Mucosa of rectum (tissue), 2 donors: Measurements from ENCODE around the gene PTPN22.

Source experiments
- H3K27ac ChIP-seq, 2 donors: one replicate each; pipeline ENCODE4 v1.7.0; 2013; ENCODE audit warnings: inconsistent platforms in 2 of 2, low read depth in 2 of 2, low read length in 2 of 2
- H3K27me3 ChIP-seq, 2 donors: one replicate each; pipeline ENCODE4 v1.7.0; 2013; ENCODE audit warnings: low read length in 2 of 2; ENCODE audit not compliant: control insufficient read depth in 2 of 2, insufficient read depth in 2 of 2
- H3K36me3 ChIP-seq, 2 donors: one replicate each; pipeline ENCODE4 v1.7.0; 2013; ENCODE audit warnings: low read length in 2 of 2; ENCODE audit not compliant: control insufficient read depth in 2 of 2, insufficient read depth in 2 of 2
- H3K4me1 ChIP-seq, 2 donors: one replicate each; pipeline ENCODE4 v1.7.0; 2013; ENCODE audit warnings: low read length in 2 of 2, mild to moderate bottlenecking in 1 of 2; ENCODE audit not compliant: control insufficient read depth in 2 of 2, insufficient read depth in 2 of 2
- H3K4me3 ChIP-seq, 2 donors: one replicate each; pipeline ENCODE4 v1.7.0; 2013; ENCODE audit warnings: low read length in 2 of 2
- H3K9ac ChIP-seq, 2 donors: one replicate each; pipeline ENCODE4 v1.7.0; 2013; ENCODE audit warnings: low read length in 2 of 2, low read depth in 1 of 2, mild to moderate bottlenecking in 1 of 2
- H3K9me3 ChIP-seq, 2 donors: one replicate each; pipeline ENCODE4 v1.7.0; 2013; ENCODE audit warnings: low read length in 2 of 2; ENCODE audit not compliant: control insufficient read depth in 2 of 2
- donor health status: healthy.
- donor health status: Normal muscosa, but diverticular disease.

The PTPN22 gene

GRCh38 chr1:113868387-113869083, 3.0 kb downstream of the PTPN22 start:
- Histone ChIP-seq H3K27ac (no peak overlapping the region), H3K4me1 (no peaks in the 10 kb centered on the region), H3K4me3 (no peak overlapping the region), H3K9me3 (no peaks in the 10 kb centered on the region), H3K9ac (no peak overlapping the region), H3K27me3 (no peaks in the 10 kb centered on the region), H3K36me3 (peaks cover 0 to 9% of the 10 kb centered on the region in 2 donors)

- Histone ChIP-seq H3K9ac (no peak overlapping the region), H3K27ac (no peak overlapping the region), H3K36me3 (peaks cover 0 to 11% of the 10 kb centered on the region in 2 donors), H3K9me3 (no peaks in the 10 kb centered on the region), H3K4me3 (no peak overlapping the region), H3K4me1 (peaks cover 0 to 3% of the 10 kb centered on the region in 2 donors), H3K27me3 (no peaks in the 10 kb centered on the region)
Measured at GRCh38 chr1:113861641-113862040, 9.9 kb downstream of the PTPN22 start.

GRCh38 chr1:113860891-113861290, 10.6 kb downstream of the PTPN22 start:
- no peak overlapping the region for H3K4me3 ChIP-seq
- peaks cover 0 to 3% of the 10 kb centered on the region in 2 donors for H3K4me1 ChIP-seq
- H3K36me3 ChIP-seq = peaks cover 0 to 7% of the 10 kb centered on the region in 2 donors
- H3K27me3 ChIP-seq = no peaks in the 10 kb centered on the region
- H3K9ac ChIP-seq = peak overlapping the region in 1 of 2 donors; percentile 24
- no peaks in the 10 kb centered on the region for H3K9me3 ChIP-seq
- H3K27ac ChIP-seq = no peak overlapping the region

GRCh38 chr1:113859478-113860175, 11.9 kb downstream of the PTPN22 start:
- Histone ChIP-seq H3K4me1 (peaks cover 0 to 3% of the 10 kb centered on the region in 2 donors), H3K27ac (no peak overlapping the region), H3K9ac (no peak overlapping the region), H3K4me3 (peak overlapping the region in 1 of 2 donors; percentile 37), H3K27me3 (no peaks in the 10 kb centered on the region), H3K9me3 (no peaks in the 10 kb centered on the region), H3K36me3 (peaks cover 0 to 10% of the 10 kb centered on the region in 2 donors)

- no peak overlapping the region for H3K4me3 ChIP-seq
- H3K27ac ChIP-seq = no peak overlapping the region
- H3K36me3 ChIP-seq = peaks cover 0 to 8% of the 10 kb centered on the region in 2 donors
- no peak overlapping the region for H3K9ac ChIP-seq
- H3K9me3 ChIP-seq = no peaks in the 10 kb centered on the region
- peaks cover 0 to 3% of the 10 kb centered on the region in 2 donors for H3K4me1 ChIP-seq
- H3K27me3 ChIP-seq = no peaks in the 10 kb centered on the region
Measured at GRCh38 chr1:113858982-113859381, 12.5 kb downstream of the PTPN22 start.

GRCh38 chr1:113858418-113858817, 13.1 kb downstream of the PTPN22 start:
- no peak overlapping the region for H3K4me3 ChIP-seq
- H3K27me3 ChIP-seq = no peaks in the 10 kb centered on the region
- peaks cover 0 to 7% of the 10 kb centered on the region in 2 donors for H3K36me3 ChIP-seq
- no peaks in the 10 kb centered on the region for H3K9me3 ChIP-seq
- H3K4me1 ChIP-seq = peaks cover 0 to 3% of the 10 kb centered on the region in 2 donors
- H3K9ac ChIP-seq = no peak overlapping the region
- H3K27ac ChIP-seq = no peak overlapping the region

GRCh38 chr1:113857776-113858175, 13.7 kb downstream of the PTPN22 start:
- H3K4me1 ChIP-seq = peaks cover 0 to 3% of the 10 kb centered on the region in 2 donors

GRCh38 chr1:113856401-113856790, 15.1 kb downstream of the PTPN22 start:
- Histone ChIP-seq H3K9ac (no peak overlapping the region), H3K4me3 (no peak overlapping the region), H3K36me3 (peaks cover 0 to 7% of the 10 kb centered on the region in 2 donors), H3K27ac (no peak overlapping the region), H3K9me3 (no peaks in the 10 kb centered on the region), H3K27me3 (no peaks in the 10 kb centered on the region), H3K4me1 (peaks cover 0 to 3% of the 10 kb centered on the region in 2 donors)

More at GRCh38 chr1:113857776-113858175, 13.7 kb downstream of the PTPN22 start:
- H3K4me3 ChIP-seq = no peak overlapping the region
- H3K9me3 ChIP-seq = no peaks in the 10 kb centered on the region
- H3K36me3 ChIP-seq = peaks cover 0 to 7% of the 10 kb centered on the region in 2 donors
- H3K27ac ChIP-seq = no peak overlapping the region
- no peak overlapping the region for H3K9ac ChIP-seq
- H3K27me3 ChIP-seq = no peaks in the 10 kb centered on the region

- Histone ChIP-seq H3K9me3 (no peaks in the 10 kb centered on the region), H3K36me3 (peaks cover 0 to 7% of the 10 kb centered on the region in 2 donors), H3K9ac (no peak overlapping the region), H3K27me3 (no peaks in the 10 kb centered on the region), H3K4me3 (no peak overlapping the region), H3K4me1 (peaks cover 0 to 2% of the 10 kb centered on the region in 2 donors), H3K27ac (no peak overlapping the region)
Measured at GRCh38 chr1:113855630-113856400, 15.7 kb downstream of the PTPN22 start.

GRCh38 chr1:113854234-113854633, 17.3 kb downstream of the PTPN22 start:
- Histone ChIP-seq H3K4me3 (no peak overlapping the region), H3K9ac (no peak overlapping the region), H3K27ac (no peak overlapping the region), H3K9me3 (no peaks in the 10 kb centered on the region), H3K4me1 (no peaks in the 10 kb centered on the region), H3K27me3 (no peaks in the 10 kb centered on the region), H3K36me3 (peaks cover 0 to 7% of the 10 kb centered on the region in 2 donors)
